ENCODE measurements around the gene BRCA1.
A peak's percentile ranks its signal among the peaks of the same experiment; 100 is the strongest.

The BRCA1 gene

GRCh38 chr17:43025766-43026537, 99.2 kb downstream of the BRCA1 start:
- no peak for DNase-seq (ENCODE audit: low read depth in 2 of 3, low spot score in 1 of 3)

DNA sequence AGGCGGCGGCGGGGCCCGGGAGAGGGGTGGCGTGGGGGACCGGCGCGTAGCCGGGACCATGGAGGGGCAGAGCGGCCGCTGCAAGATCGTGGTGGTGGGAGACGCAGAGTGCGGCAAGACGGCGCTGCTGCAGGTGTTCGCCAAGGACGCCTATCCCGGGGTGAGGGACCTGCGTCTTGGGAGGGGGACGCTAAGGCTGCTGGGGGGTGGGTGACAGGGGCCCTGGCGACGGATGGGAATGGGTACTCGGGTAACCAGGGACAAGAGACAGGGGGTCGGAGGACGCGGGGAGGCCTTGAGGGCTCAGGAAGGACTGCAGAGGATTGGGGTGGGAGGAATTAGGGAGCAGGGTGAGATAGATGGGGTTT, 99.9 kb downstream of the BRCA1 start:
- DNase-seq (ENCODE audit: low read depth in 2 of 3, low spot score in 1 of 3) = no peak

GRCh38 chr17:43024407-43025289, 100.5 kb downstream of the BRCA1 start, which contains the start of gene RND2:
Gene RND2 (plus strand): TSS chr17:43025231. CDS start chr17:43025348, 117 bp downstream.
- DNase-seq (ENCODE audit: low read depth in 2 of 3, low spot score in 1 of 3) = peak; percentile 61 to 74 (median 70)

DNA sequence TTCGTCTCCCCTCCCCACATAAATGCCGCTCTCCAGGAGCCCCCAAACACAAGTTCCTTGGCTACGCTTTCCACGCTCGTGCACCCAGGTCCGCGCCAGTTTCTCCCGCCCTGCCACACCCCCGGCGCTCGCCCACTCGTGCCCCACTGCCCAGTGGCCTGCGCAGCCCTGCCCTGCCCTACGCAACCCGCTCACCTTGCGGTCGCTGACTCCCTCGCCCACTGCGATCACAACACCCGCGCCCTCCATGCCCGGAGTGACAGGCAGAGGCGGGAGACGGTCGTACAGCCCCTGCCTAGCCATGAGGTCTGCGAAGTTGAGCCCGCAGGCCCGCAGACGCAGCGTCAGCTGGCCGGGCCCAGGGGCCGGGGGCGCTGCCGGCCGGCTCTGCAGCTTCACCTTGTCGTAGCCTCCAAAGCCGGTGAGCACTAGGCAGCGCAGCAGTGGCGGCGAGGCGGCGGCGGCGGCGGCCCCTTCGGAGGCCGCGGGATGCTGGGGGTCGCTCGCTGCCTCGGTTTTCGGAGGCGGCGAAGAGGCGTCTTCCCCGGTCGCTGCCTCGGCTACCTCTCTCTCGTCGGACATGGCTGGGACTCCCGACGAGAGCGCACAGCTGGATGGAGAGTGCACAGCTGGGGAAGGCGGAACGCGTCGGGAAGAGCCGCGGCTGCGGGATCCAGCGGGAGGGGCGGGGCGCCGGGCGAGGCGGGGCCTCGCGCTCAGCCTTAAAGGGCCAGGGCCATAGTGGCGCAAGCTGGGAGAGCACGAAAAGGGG, 103.2 kb downstream of the BRCA1 start, which contains the start of gene VAT1:
Gene VAT1 (minus strand): TSS at position 645 of the 772 bp plus-strand sequence. CDS start 63 bp downstream, at position 582.
- peak in 2 of 3 donors; percentile 47 to 67 for DNase-seq (ENCODE audit: low read depth in 2 of 3, low spot score in 1 of 3)

GRCh38 chr17:43020789-43021740, 104.1 kb downstream of the BRCA1 start:
- no peak for DNase-seq (ENCODE audit: low read depth in 2 of 3, low spot score in 1 of 3)

DNA sequence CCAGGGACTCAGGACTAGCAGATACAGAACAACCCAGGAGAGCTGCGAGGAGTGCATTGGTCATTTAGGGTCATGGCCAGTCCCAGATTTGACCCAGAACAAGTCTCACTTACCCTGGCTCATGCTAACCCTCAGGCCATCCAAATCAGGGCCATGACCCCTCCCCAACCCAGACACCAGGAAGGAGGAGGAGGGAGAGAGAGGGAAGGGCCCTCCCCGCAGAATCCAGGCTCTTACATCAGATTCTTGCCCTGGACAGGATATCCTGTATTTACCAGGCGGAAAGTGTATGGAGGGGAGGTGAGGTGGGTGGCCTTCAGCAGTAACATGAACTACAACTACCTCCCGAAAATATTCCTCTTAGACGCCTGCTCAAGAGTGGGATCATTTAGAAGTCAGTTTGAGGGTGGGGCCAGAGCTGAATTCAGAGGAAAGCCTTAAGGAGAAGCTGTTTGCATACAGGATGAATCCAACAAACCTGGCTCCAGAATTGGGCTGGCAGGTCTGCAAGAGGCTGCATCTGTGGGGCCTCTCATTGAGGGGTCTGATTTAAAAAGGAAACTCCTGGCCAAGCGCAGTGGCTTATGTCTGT, 105.0 kb downstream of the BRCA1 start:
- DNase-seq (ENCODE audit: low read depth in 2 of 3, low spot score in 1 of 3) = no peak

DNA sequence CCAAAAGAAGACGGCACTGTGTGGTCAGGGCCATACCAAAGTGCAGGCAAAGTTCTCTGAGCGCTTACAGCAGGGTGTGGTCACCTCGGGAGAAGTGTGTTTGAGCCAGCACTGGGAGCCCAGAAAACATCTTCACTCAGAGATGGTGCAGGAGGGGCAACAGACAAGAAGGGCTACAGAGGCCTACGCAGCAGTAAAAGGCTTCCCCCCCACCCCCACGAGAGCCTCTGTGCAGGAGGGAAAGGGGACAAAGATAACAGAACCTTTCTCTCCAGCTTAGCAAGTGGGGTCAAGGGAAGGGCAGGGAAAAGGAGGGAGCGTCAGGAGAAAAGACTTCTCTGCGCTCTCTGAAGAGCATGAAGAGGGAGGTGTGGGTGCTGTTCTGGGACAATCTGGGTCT, 105.7 kb downstream of the BRCA1 start:
- DNase-seq (ENCODE audit: low read depth in 2 of 3, low spot score in 1 of 3) = no peak

DNA sequence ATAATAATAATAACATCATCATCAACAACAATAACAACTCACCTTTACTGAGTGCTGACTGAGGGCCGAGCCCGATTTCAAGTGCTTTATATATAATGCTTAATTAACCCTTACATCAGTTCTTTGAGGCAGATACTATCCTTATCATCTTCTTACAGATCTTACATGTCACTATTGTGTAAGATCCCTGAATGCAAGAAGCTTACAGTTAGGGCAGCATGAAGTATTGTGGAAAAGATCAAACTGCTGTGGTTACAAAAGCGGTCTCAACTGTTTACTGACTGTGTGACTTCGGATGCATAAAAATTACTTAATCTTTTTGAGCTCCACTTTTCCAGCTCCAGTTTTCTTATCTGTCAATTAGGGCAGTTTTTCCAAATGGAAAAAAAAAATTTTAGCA, 106.2 kb downstream of the BRCA1 start:
- DNase-seq (ENCODE audit: low read depth in 2 of 3, low spot score in 1 of 3) = no peak

- no peak for DNase-seq (ENCODE audit: low read depth in 2 of 3, low spot score in 1 of 3)
Measured at GRCh38 chr17:43018008-43018853, 106.9 kb downstream of the BRCA1 start.

- DNase-seq (ENCODE audit: low read depth in 2 of 3, low spot score in 1 of 3) = no peak
Measured at GRCh38 chr17:43016216-43016615, 108.9 kb downstream of the BRCA1 start.

- DNase-seq (ENCODE audit: low read depth in 2 of 3, low spot score in 1 of 3) = no peak
Measured at GRCh38 chr17:43015579-43015978, 109.6 kb downstream of the BRCA1 start.

DNA sequence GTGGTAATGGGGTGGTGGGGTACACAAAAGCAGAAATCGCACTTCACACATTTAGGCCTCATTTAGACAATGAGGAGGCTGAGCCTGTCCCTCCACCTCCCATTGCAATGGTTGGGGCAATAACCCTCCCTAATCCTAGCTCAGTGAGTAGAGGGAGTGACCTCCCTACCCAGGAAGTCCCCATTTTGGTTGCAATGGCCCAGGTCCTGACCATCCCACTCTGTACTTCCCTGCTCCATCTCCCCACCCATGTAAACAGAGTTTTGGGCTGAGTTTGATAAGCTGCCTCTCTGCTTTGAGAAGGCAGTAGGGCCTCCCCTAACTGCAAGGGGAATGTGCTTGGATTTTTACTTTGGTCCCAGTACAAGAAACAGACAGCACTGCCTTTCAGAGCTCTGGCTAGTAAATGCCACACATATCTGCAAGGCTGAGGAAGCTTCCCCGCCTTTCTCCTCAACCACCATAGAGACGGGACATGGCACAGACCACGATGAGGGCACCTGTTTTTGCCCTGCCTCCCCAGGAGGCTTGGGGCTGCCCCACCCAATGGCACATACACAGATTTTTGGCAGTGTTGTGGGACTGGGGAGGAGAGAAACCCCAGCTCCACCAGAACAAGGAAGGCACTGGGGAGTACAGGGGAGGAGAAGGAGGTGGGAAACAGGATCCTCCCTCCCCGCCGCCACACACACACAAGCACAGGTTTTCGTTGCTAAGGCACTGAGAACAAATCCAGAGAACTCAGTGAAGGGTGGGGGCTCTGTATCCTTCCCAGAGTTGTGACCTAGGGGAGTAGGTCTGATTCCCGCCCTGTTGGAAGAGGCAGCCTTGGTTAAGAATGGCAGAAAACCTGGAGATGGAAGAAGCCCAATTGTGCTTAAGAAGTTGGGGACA, 110.3 kb downstream of the BRCA1 start:
- DNase-seq (ENCODE audit: low read depth in 2 of 3, low spot score in 1 of 3) = no peak

DNA sequence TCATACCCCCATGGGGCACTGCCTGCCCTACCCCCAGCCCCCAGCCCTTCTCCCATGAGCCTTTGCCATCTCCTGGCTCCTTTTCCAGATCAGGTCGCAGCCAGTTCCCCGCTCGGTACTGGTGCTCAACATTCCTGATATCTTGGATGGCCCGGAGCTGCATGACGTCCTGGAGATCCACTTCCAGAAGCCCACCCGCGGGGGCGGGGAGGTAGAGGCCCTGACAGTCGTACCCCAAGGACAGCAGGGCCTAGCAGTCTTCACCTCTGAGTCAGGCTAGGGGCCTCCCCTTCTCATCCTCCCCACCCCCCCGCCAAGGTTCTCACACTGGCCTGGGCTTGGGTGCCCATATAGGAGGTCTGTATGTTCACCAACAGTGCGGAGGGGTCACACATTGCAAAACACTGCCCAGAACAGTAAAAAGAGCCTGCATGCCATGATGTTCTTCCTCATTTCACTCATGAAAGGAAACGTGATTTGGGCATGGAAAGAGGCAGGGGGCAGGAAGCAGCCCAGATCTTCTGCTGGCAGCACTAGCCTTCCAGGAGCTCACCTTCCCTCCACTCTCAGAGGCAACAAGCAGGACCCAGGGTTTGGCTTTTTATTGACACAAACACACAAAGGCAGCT, 111.0 kb downstream of the BRCA1 start:
- no peak for DNase-seq (ENCODE audit: low read depth in 2 of 3, low spot score in 1 of 3)

DNA sequence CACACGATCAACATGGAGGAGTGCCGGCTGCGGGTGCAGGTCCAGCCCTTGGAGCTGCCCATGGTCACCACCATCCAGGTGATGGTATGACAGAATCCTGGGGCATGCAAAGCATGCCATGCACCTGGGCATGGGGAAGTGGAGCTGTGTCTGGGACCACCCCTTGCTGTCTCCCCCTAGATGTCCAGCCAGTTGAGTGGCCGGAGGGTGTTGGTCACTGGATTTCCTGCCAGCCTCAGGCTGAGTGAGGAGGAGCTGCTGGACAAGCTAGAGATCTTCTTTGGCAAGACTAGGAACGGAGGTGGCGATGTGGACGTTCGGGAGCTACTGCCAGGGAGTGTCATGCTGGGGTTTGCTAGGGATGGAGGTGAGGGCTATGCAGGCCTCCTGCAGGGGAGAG, 111.9 kb downstream of the BRCA1 start:
- no peak for DNase-seq (ENCODE audit: low read depth in 2 of 3, low spot score in 1 of 3)

GRCh38 chr17:43011728-43012472, 113.3 kb downstream of the BRCA1 start:
- DNase-seq (ENCODE audit: low read depth in 2 of 3, low spot score in 1 of 3) = no peak

DNA sequence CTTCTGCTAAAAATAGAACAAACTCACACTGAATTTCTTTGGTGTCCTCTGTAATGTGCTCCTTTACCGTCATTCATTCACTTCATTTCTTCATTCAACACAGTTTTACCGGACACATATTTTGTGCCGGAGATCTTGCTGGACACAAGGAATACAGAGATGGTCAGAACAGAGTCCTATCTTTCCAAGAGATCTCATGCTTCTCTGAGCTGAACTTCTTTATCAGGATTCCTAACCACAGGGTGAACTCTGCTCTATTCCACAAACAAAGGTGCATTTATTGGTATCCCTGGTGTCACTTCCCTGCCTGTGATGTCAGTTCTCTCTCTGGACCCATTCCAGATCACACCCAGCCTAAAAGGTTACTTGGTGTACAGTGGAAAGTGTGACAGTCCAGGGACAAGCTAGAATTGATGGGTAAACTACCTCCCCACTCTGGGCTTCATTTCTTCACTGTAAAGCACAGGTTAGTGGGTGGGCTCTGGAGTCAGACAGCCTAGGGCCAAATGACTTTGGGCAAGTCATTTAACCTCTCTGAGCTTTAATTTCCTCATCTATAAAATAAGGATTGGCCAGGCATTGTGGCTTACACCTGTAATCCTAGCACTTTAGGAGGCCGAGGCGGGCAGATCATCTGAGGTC, 114.4 kb downstream of the BRCA1 start:
- DNase-seq (ENCODE audit: low read depth in 2 of 3, low spot score in 1 of 3) = no peak

Data from stimulated activated CD4-positive, alpha-beta T cell treated with anti-CD3 and anti-CD28 coated beads, Interleukin-12 subunit alpha, Interleukin-12 subunit beta, amount 100 ng/mL, for 48 hours (primary cell).